OCI-LY1 (cell line): ENCODE measurements around the gene PTPRN2.

Experiments
- H2AFZ ChIP-seq: fragments of 200-600 bp; sonication (generic), shearing (Covaris generic); 2 replicates; pipeline ENCODE4 v1.6.0; 2014; ENCODE audit warnings: antibody characterized with exemption, mild to moderate bottlenecking, low read length
- H3F3A ChIP-seq: fragments of 200-600 bp; sonication (generic), shearing (Covaris generic); 2 replicates; pipeline ENCODE4 v1.6.0; 2014; ENCODE audit warnings: mild to moderate bottlenecking, antibody characterized with exemption, low read length, moderate library complexity; ENCODE audit not compliant: insufficient read depth
- H3K27ac ChIP-seq: fragments of 200-600 bp; sonication (generic); 2 replicates; pipeline ENCODE4 v1.5.1; 2014; ENCODE audit warnings: low read length, mixed run types, mild to moderate bottlenecking, low read depth; ENCODE audit not compliant: poor library complexity, severe bottlenecking
- H3K27me3 ChIP-seq: fragments of 200-600 bp; sonication (generic); 2 replicates; pipeline ENCODE4 v1.6.0; 2014; ENCODE audit warnings: antibody characterized with exemption, mild to moderate bottlenecking, low read length, moderate library complexity; ENCODE audit not compliant: insufficient read depth
- H3K36me3 ChIP-seq: fragments of 200-600 bp; sonication (generic); 2 replicates; pipeline ENCODE4 v1.6.1; 2014; ENCODE audit warnings: mild to moderate bottlenecking, antibody characterized with exemption, low read length, moderate library complexity, mixed read lengths; ENCODE audit not compliant: insufficient read depth
- H3K4me1 ChIP-seq: fragments of 200-600 bp; sonication (generic); 2 replicates; pipeline ENCODE4 v1.5.1; 2014; ENCODE audit warnings: mild to moderate bottlenecking, low read length, moderate library complexity; ENCODE audit not compliant: insufficient read depth, severe bottlenecking
- H3K4me2 ChIP-seq: fragments of 200-600 bp; sonication (generic), shearing (Covaris generic); 2 replicates; pipeline ENCODE4 v1.6.1; 2014; ENCODE audit warnings: low read length
- H3K4me3 ChIP-seq: fragments of 200-600 bp; sonication (generic); 2 replicates; pipeline ENCODE4 v1.5.1; 2014; ENCODE audit warnings: low read length, low read depth, mild to moderate bottlenecking, mixed read lengths; ENCODE audit not compliant: poor library complexity, severe bottlenecking
- H3K79me2 ChIP-seq: fragments of 200-600 bp; shearing (Covaris generic); 2 replicates; pipeline ENCODE4 v1.6.1; 2016; ENCODE audit warnings: mixed run types, low read length, mixed read lengths; ENCODE audit not compliant: insufficient read depth
- H3K9ac ChIP-seq: fragments of 200-600 bp; sonication (generic), shearing (Covaris generic); 2 replicates; pipeline ENCODE4 v1.6.1; 2014; ENCODE audit warnings: mild to moderate bottlenecking, low read length, mixed read lengths
- H3K9me2 ChIP-seq: fragments of 200-600 bp; sonication (generic), shearing (Covaris generic); 2 replicates; pipeline ENCODE4 v1.6.1; 2014; ENCODE audit warnings: low read depth, mild to moderate bottlenecking, low read length, mixed read lengths
- H3K9me3 ChIP-seq: fragments of 200-600 bp; shearing (Covaris generic); 2 replicates; pipeline ENCODE4 v1.6.1; 2014; ENCODE audit warnings: low read length, mixed read lengths
- H4K20me1 ChIP-seq: fragments of 200-600 bp; sonication (generic), shearing (Covaris generic); 2 replicates; pipeline ENCODE4 v1.6.0; 2016; ENCODE audit warnings: mild to moderate bottlenecking, low read length; ENCODE audit not compliant: insufficient read depth
- CTCF ChIP-seq: fragments of 200-600 bp; sonication (generic), shearing (Covaris generic); IDR thresholded peaks from 2 replicates; pipeline ENCODE4 v1.5.1; 2017; ENCODE audit warnings: mild to moderate bottlenecking, antibody characterized with exemption, low read length, moderate library complexity, mixed read lengths
- EZH2 ChIP-seq: fragments of 200-600 bp; sonication (generic), shearing (Covaris generic); IDR thresholded peaks from 2 replicates; pipeline ENCODE4 v1.8.0; 2017; ENCODE audit warnings: borderline replicate concordance, mixed run types, mild to moderate bottlenecking, antibody characterized with exemption, low read length, moderate library complexity, mixed read lengths

Gene PTPRN2

GRCh38 chr7:157995815-157996214 lies 591.8 kb downstream of the PTPRN2 start:
- Histone ChIP-seq H3K4me3 (no peak overlapping the region), H3K9me3 (0 out of 2 replicates have a peak, but pooled peaks cover 3% of the 10 kb centered on the region), H3K4me2 (no peak overlapping the region), H2AFZ (no peak overlapping the region), H3K36me3 (no peaks in the 10 kb centered on the region), H3K9me2 (no peaks in the 10 kb centered on the region), H3K4me1 (no peaks in the 10 kb centered on the region), H3F3A (no peaks in the 10 kb centered on the region), H4K20me1 (no peaks in the 10 kb centered on the region), H3K27me3 (no peaks in the 10 kb centered on the region), H3K27ac (no peak overlapping the region), H3K9ac (no peak overlapping the region), H3K79me2 (no peaks in the 10 kb centered on the region)
- TF ChIP-seq EZH2 = no peak
- TF ChIP-seq CTCF = no peak

- Histone ChIP-seq H3K9ac (no peak overlapping the region), H3F3A (no peaks in the 10 kb centered on the region)
Observed at GRCh38 chr7:157994319-157994718, 593.3 kb downstream of the PTPRN2 start.

GRCh38 chr7:157993406-157994105 lies 594.1 kb downstream of the PTPRN2 start:
- Histone ChIP-seq H3K9me3 (0 out of 2 replicates have a peak, but pooled peaks cover 3% of the 10 kb centered on the region), H3K36me3 (no peaks in the 10 kb centered on the region), H3K9me2 (no peaks in the 10 kb centered on the region), H2AFZ (no peak overlapping the region), H3K79me2 (no peaks in the 10 kb centered on the region), H3K27ac (no peak overlapping the region), H3K27me3 (no peaks in the 10 kb centered on the region), H3K9ac (no peak overlapping the region), H3K4me2 (no peak overlapping the region), H3K4me1 (no peaks in the 10 kb centered on the region), H3F3A (no peaks in the 10 kb centered on the region), H4K20me1 (no peaks in the 10 kb centered on the region), H3K4me3 (no peak overlapping the region)
- TF ChIP-seq EZH2 = no peak
- TF ChIP-seq CTCF = no peak

More at GRCh38 chr7:157994319-157994718, 593.3 kb downstream of the PTPRN2 start:
- 0 out of 2 replicates have a peak, but pooled peaks cover 3% of the 10 kb centered on the region for H3K9me3 ChIP-seq
- no peaks in the 10 kb centered on the region for H3K36me3 ChIP-seq
- no peaks in the 10 kb centered on the region for H3K79me2 ChIP-seq
- no peak overlapping the region for H3K27ac ChIP-seq
- H3K9me2 ChIP-seq = no peaks in the 10 kb centered on the region
- H3K27me3 ChIP-seq = no peaks in the 10 kb centered on the region
- TF ChIP-seq EZH2 (no peak), CTCF (no peak)
- H4K20me1 ChIP-seq = no peaks in the 10 kb centered on the region
- H3K4me1 ChIP-seq = no peaks in the 10 kb centered on the region
- no peak overlapping the region for H3K4me2 ChIP-seq
- no peak overlapping the region for H2AFZ ChIP-seq
- no peak overlapping the region for H3K4me3 ChIP-seq
